ENCODE measurements around the gene RNF222.

DNA sequence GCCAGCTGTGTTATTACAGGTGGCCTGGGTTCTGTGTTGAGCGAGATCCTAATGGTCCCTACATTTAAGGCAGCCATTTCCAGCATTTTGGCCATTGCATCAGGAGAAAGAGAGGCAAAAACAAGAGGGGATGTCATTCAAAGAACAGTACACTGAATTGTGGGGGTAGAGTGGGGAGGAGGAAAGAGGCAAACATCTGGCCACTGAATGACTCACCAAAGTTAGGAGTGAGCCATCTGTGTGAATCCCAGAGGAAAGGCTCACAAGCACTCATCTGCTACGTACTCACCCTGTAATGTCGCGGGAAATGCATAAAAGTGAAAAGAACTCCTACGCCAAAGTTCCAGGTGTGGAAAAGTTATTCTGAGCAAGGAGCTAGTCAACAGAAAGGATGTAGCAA, 37.9 kb downstream of the RNF222 start:
- TF ChIP-seq EZH2 (IDR thresholded peaks at IDR 0.05), result no peak
- no peak for TF ChIP-seq POLR2AphosphoS5 (IDR thresholded peaks at IDR 0.05; ENCODE audit: borderline replicate concordance, low read depth, low read length)
- no peak for TF ChIP-seq FOXP2 (optimal IDR thresholded peaks at IDR 0.05; ENCODE audit: control extremely low read depth, extremely low read length, insufficient read depth)
